K562 (cell line): Measurements from ENCODE around the gene ZNF597. TPM values are rescaled to one million over a fixed set of nuclear protein-coding genes. Genes with fewer than 3 reads are reported as not detected.
A peak's percentile ranks its signal among the peaks of the same experiment; 100 is the strongest.

Experiments
- BCLAF1 ChIP-seq, 2 experiments: fragments of 450-650 bp in 1 of 2; IDR thresholded peaks; 2 replicates each; pipeline ENCODE4 v1.6.1; 2011 to 2017; ENCODE audit warnings: low read depth in 2 of 2, antibody characterized with exemption in 1 of 2, borderline replicate concordance in 1 of 2, low read length in 1 of 2, mild to moderate bottlenecking in 1 of 2, mixed read lengths in 1 of 2; ENCODE audit not compliant: control insufficient read depth in 1 of 2
- CREB1 ChIP-seq, 2 experiments: sonication (generic) in 1 of 2; formaldehyde crosslinking in 1 of 2; IDR thresholded peaks; 2 replicates each; pipeline versions ENCODE4 v1.6.1 to v1.8.0; 2012 to 2022; ENCODE audit warnings: inconsistent platforms in 1 of 2, mild to moderate bottlenecking in 1 of 2, missing genetic modification reagents in 1 of 2, moderate library complexity in 1 of 2
- ETV5 ChIP-seq: sonication (generic); formaldehyde crosslinking; IDR thresholded peaks from 2 replicates; pipeline ENCODE4 v1.4.0; 2020; ENCODE audit warnings: low read depth, mild to moderate bottlenecking, missing genetic modification reagents
- GATA2 ChIP-seq: sonication (generic); formaldehyde crosslinking; IDR thresholded peaks from 2 replicates; pipeline ENCODE4 v1.4.0; 2020; ENCODE audit warnings: mild to moderate bottlenecking, missing genetic modification reagents
- JUN ChIP-seq, 2 experiments: sonication (generic) in 1 of 2; formaldehyde crosslinking in 1 of 2; IDR thresholded peaks; 2 replicates each; pipeline versions ENCODE4 v1.6.1 to v1.8.0; 2012 to 2022; ENCODE audit warnings: borderline replicate concordance in 2 of 2, mild to moderate bottlenecking in 2 of 2, improper control_type of control experiment in 1 of 2, low read depth in 1 of 2, low read length in 1 of 2, missing genetic modification reagents in 1 of 2
- KLF1 ChIP-seq: fragments of 450-650 bp; IDR thresholded peaks from 2 replicates; pipeline ENCODE4 v1.6.1; 2016; ENCODE audit warnings: missing genetic modification characterization, missing compliant biosample characterization
- NR2C2 ChIP-seq, 2 experiments: fragments of 200-800 bp in 1 of 2; sonication (Bioruptor generic) in 1 of 2; sonication (generic) in 1 of 2; formaldehyde crosslinking in 1 of 2; IDR thresholded peaks; 2 replicates each; pipeline versions ENCODE4 v1.6.1 to v1.8.0; 2016 to 2022; ENCODE audit warnings: mild to moderate bottlenecking in 1 of 2, missing compliant biosample characterization in 1 of 2, missing genetic modification characterization in 1 of 2, missing genetic modification reagents in 1 of 2
- SMAD3 ChIP-seq: fragments of 450-650 bp; formaldehyde crosslinking; conservative IDR thresholded peaks from 2 replicates; pipeline ENCODE4 v1.4.0; 2020; ENCODE audit warnings: mild to moderate bottlenecking
- SRSF9 ChIP-seq: fragments of 200-400 bp; formaldehyde crosslinking; IDR thresholded peaks from 2 replicates; pipeline ENCODE4 v1.6.1; 2017; ENCODE audit warnings: low read depth, low read length, borderline replicate concordance
- TCFL5 ChIP-seq: fragments of 250-450 bp; sonication (Bioruptor Pico); conservative IDR thresholded peaks from 2 replicates; pipeline ENCODE4 v1.6.1; 2021; ENCODE audit warnings: mild to moderate bottlenecking, moderate library complexity, matching md5 sums
- ZBTB7A ChIP-seq: IDR thresholded peaks from 2 replicates; pipeline ENCODE4 v1.6.1; 2011; ENCODE audit warnings: low read depth, mild to moderate bottlenecking, low read length, moderate library complexity, borderline replicate concordance; ENCODE audit not compliant: control insufficient read depth
- ZKSCAN3 ChIP-seq: fragments of 250-450 bp; sonication (Bioruptor Pico); IDR thresholded peaks from 2 replicates; pipeline ENCODE4 v1.4.0; 2020
- ZNF133 ChIP-seq: fragments of 250-450 bp; sonication (Bioruptor Pico); IDR thresholded peaks from 2 replicates; pipeline ENCODE4 v1.4.0; 2020; ENCODE audit warnings: mild to moderate bottlenecking
- ZNF76 ChIP-seq: fragments of 250-450 bp; sonication (Bioruptor Pico); IDR thresholded peaks from 2 replicates; pipeline ENCODE4 v1.4.0; 2020; ENCODE audit warnings: mild to moderate bottlenecking, moderate library complexity, borderline replicate concordance
- polyA plus RNA-seq, 8 experiments: library from polyadenylated mRNA; depleted of rRNA in 4 of 8; stranded (reverse) in 5 of 8; unstranded in 3 of 8; fragments of >200 nt; fragmentation: Nextera tagmentation in 2 of 8; fragmentation: Illumina TruSeq in 1 of 8; extraction: Ambion mirVana in 2 of 8; extraction: Trizol in 1 of 8; gene quantifications; 2 replicates each; pipeline versions ENCODE4 v1.2.1 to v1.2.3, GENCODE V29; 2011 to 2014; ENCODE audit warnings: inconsistent platforms in 1 of 8, missing spikeins in 1 of 8
- total RNA-seq, 7 experiments: library from RNA; depleted of rRNA in 6 of 7; stranded (reverse); fragments of >200 nt in 6 of 7; fragmentation: Illumina TruSeq in 2 of 7; extraction: Trizol in 2 of 7; gene quantifications; 2 replicates each; pipeline versions ENCODE4 v1.2.1 to v1.2.3, GENCODE V29; 2011 to 2021; ENCODE audit warnings: low replicate concordance in 1 of 7
- TF ChIP-seq, protein P1 (sequence below), 3 experiments: IDR thresholded peaks in 2 of 3; conservative IDR thresholded peaks in 1 of 3; 2 replicates each; pipeline ENCODE4 v1.5.1; 2011 to 2012; ENCODE audit warnings: low read length in 3 of 3, mild to moderate bottlenecking in 3 of 3, control low read depth in 2 of 3, improper control_type of control experiment in 1 of 3, inconsistent platforms in 1 of 3, low read depth in 1 of 3, mixed read lengths in 1 of 3, moderate library complexity in 1 of 3; ENCODE audit not compliant: insufficient read depth in 2 of 3
- TF ChIP-seq, protein P2 (sequence below): fragments of 250-450 bp; sonication (Bioruptor Pico); IDR thresholded peaks from 2 replicates; pipeline ENCODE4 v1.4.0; 2020; ENCODE audit warnings: mild to moderate bottlenecking, moderate library complexity, borderline replicate concordance

ZNF597 gene
- total and polyA plus RNA-seq, 9 of the 15 experiments (the other 6 are each of a cell fraction or from before 2014, with no cell fraction given): 0.14 to 0.68 (median 0.42) TPM

GRCh38 chr16:3400779-3401688 lies 42.3 kb downstream of the ZNF597 start, which contains the start of the genes ZNF174 and ZSCAN32 (continued):
- TF ChIP-seq ZNF133 (CRISPR knock-in tag): no peak
- no peak for TF ChIP-seq TCFL5 (CRISPR knock-in tag)
- TF ChIP-seq ETV5: peak; percentile 90
- TF ChIP-seq, protein P1, sequence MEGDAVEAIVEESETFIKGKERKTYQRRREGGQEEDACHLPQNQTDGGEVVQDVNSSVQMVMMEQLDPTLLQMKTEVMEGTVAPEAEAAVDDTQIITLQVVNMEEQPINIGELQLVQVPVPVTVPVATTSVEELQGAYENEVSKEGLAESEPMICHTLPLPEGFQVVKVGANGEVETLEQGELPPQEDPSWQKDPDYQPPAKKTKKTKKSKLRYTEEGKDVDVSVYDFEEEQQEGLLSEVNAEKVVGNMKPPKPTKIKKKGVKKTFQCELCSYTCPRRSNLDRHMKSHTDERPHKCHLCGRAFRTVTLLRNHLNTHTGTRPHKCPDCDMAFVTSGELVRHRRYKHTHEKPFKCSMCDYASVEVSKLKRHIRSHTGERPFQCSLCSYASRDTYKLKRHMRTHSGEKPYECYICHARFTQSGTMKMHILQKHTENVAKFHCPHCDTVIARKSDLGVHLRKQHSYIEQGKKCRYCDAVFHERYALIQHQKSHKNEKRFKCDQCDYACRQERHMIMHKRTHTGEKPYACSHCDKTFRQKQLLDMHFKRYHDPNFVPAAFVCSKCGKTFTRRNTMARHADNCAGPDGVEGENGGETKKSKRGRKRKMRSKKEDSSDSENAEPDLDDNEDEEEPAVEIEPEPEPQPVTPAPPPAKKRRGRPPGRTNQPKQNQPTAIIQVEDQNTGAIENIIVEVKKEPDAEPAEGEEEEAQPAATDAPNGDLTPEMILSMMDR (IDR thresholded peaks at IDR 0.05 in 2 of 3, conservative IDR thresholded peaks at IDR 0.05 in 1 of 3; ENCODE audit: insufficient read depth in 2 of 3, low read depth in 1 of 3, low read length in 3 of 3): no peak
- peak; percentile 78 for TF ChIP-seq CREB1 (IDR thresholded peaks at IDR 0.05)
- TF ChIP-seq CREB1 (CRISPR knock-in tag; IDR thresholded peaks at IDR 0.05): peak; percentile 82
- 0 out of 2 replicates have a peak, but pooled peaks have one; percentile 56 for TF ChIP-seq SMAD3 (CRISPR knock-in tag)
- TF ChIP-seq ZKSCAN3 (CRISPR knock-in tag): no peak
- TF ChIP-seq BCLAF1 (IDR thresholded peaks at IDR 0.05; ENCODE audit: borderline replicate concordance in 1 of 2, control insufficient read depth in 1 of 2, low read depth in 2 of 2, low read length in 1 of 2): 0 out of 4 replicates have a peak, but pooled peaks of 1 of the 2 experiments have one; percentile 22
- no peak for TF ChIP-seq GATA2 (CRISPR knock-in tag)
- TF ChIP-seq KLF1 (tag): peak; percentile 66; the same call in 1 of the 2 replicates
- peak; percentile 24; the same call in 1 of the 2 replicates for TF ChIP-seq NR2C2 (CRISPR knock-in tag; IDR thresholded peaks at IDR 0.05)
- peak; percentile 34; the same call in 1 of the 2 replicates for TF ChIP-seq NR2C2 (tag; IDR thresholded peaks at IDR 0.05)
- TF ChIP-seq ZBTB7A: no peak
- TF ChIP-seq ZNF76: no peak; the same call in 1 of the 2 replicates
- no peak for TF ChIP-seq SRSF9
- TF ChIP-seq JUN (IDR thresholded peaks at IDR 0.05; ENCODE audit: borderline replicate concordance, low read depth, low read length): no peak
- 0 out of 2 replicates have a peak, but pooled peaks have one; percentile 60 for TF ChIP-seq JUN (CRISPR knock-in tag; IDR thresholded peaks at IDR 0.05; ENCODE audit: borderline replicate concordance)
- TF ChIP-seq, protein P2, sequence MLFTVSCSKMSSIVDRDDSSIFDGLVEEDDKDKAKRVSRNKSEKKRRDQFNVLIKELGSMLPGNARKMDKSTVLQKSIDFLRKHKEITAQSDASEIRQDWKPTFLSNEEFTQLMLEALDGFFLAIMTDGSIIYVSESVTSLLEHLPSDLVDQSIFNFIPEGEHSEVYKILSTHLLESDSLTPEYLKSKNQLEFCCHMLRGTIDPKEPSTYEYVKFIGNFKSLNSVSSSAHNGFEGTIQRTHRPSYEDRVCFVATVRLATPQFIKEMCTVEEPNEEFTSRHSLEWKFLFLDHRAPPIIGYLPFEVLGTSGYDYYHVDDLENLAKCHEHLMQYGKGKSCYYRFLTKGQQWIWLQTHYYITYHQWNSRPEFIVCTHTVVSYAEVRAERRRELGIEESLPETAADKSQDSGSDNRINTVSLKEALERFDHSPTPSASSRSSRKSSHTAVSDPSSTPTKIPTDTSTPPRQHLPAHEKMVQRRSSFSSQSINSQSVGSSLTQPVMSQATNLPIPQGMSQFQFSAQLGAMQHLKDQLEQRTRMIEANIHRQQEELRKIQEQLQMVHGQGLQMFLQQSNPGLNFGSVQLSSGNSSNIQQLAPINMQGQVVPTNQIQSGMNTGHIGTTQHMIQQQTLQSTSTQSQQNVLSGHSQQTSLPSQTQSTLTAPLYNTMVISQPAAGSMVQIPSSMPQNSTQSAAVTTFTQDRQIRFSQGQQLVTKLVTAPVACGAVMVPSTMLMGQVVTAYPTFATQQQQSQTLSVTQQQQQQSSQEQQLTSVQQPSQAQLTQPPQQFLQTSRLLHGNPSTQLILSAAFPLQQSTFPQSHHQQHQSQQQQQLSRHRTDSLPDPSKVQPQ (CRISPR knock-in tag): no peak
